GM12878 (cell line): ENCODE results near the gene COQ4. TPM values are rescaled to one million over a fixed set of nuclear protein-coding genes. Genes with fewer than 3 reads are reported as not detected.

Source experiments
- polyA plus RNA-seq, 11 experiments: library from polyadenylated mRNA; depleted of rRNA in 4 of 11; unstranded in 6 of 11; stranded (reverse) in 5 of 11; fragments of >200 nt; fragmentation: Nextera tagmentation in 4 of 11; fragmentation: Illumina TruSeq in 1 of 11; extraction: Ambion mirVana in 4 of 11; extraction: Trizol in 1 of 11; gene quantifications; 1 replicate in 1 of 11; 2 replicates in 10 of 11; pipeline versions ENCODE4 v1.2.1 to v1.2.3, GENCODE V29; 2011 to 2016; ENCODE audit warnings: inconsistent platforms in 2 of 11, missing spikeins in 2 of 11, low read depth in 1 of 11
- total RNA-seq, 4 experiments: library from RNA; depleted of rRNA in 3 of 4; stranded (reverse); fragments of >200 nt in 3 of 4; fragmentation: Illumina TruSeq in 1 of 4; extraction: Trizol in 1 of 4; gene quantifications; 2 replicates each; pipeline versions ENCODE4 v1.2.1 to v1.2.3, GENCODE V29; 2013 to 2021
- TF ChIP-seq, protein P1 (sequence below): IDR thresholded peaks from 2 replicates; pipeline ENCODE4 v1.6.1; 2012; ENCODE audit warnings: improper control_type of control experiment, low read depth, low read length; ENCODE audit not compliant: insufficient replicate concordance
- TF ChIP-seq, protein P2 (sequence below): fragments of 150-350 bp; IDR thresholded peaks from 2 replicates; pipeline ENCODE4 v1.6.1; 2016; ENCODE audit warnings: low read depth, low read length

Gene COQ4
- total and polyA plus RNA-seq, 10 of the 15 experiments (the other 5 are each of a cell fraction or from before 2014, with no cell fraction given) = 3.8 to 64.1 (median 38.6) TPM

DNA sequence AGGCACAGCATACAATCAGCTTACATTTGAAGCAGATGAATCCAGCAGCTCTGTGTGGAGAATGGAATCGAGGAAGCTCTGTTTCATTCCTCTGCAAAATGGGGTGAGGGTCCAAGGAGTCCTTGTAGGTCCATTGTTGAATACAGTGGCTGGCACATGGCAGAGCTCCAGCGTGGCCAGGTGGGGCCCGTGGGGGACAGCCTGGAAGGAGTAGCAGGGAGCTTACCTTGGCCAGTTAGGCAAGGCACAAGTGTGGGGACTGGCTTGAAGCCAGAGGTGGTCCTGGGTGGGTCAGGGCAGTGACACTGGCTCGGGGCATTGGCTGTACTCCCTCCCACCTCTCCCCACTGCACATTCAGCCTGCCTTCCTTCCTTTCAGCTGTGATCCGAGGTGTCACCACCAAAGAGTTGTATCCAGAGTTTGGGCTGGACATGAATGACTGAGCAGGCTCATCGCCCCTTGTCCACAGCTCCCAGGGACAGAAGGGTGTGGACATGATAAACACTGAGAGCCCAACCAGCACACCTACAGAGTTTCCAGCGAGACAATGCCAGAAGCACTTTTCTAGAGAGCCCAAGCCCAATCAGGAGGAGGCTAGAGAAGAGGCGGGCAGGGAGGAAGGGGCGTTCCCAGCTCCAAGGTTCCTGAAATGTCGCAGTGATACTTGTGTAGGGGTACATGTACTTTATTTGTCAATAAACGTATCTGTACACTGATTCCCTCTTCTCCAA lies 34.2 kb upstream of the COQ4 start (continued):
- TF ChIP-seq, protein P1, sequence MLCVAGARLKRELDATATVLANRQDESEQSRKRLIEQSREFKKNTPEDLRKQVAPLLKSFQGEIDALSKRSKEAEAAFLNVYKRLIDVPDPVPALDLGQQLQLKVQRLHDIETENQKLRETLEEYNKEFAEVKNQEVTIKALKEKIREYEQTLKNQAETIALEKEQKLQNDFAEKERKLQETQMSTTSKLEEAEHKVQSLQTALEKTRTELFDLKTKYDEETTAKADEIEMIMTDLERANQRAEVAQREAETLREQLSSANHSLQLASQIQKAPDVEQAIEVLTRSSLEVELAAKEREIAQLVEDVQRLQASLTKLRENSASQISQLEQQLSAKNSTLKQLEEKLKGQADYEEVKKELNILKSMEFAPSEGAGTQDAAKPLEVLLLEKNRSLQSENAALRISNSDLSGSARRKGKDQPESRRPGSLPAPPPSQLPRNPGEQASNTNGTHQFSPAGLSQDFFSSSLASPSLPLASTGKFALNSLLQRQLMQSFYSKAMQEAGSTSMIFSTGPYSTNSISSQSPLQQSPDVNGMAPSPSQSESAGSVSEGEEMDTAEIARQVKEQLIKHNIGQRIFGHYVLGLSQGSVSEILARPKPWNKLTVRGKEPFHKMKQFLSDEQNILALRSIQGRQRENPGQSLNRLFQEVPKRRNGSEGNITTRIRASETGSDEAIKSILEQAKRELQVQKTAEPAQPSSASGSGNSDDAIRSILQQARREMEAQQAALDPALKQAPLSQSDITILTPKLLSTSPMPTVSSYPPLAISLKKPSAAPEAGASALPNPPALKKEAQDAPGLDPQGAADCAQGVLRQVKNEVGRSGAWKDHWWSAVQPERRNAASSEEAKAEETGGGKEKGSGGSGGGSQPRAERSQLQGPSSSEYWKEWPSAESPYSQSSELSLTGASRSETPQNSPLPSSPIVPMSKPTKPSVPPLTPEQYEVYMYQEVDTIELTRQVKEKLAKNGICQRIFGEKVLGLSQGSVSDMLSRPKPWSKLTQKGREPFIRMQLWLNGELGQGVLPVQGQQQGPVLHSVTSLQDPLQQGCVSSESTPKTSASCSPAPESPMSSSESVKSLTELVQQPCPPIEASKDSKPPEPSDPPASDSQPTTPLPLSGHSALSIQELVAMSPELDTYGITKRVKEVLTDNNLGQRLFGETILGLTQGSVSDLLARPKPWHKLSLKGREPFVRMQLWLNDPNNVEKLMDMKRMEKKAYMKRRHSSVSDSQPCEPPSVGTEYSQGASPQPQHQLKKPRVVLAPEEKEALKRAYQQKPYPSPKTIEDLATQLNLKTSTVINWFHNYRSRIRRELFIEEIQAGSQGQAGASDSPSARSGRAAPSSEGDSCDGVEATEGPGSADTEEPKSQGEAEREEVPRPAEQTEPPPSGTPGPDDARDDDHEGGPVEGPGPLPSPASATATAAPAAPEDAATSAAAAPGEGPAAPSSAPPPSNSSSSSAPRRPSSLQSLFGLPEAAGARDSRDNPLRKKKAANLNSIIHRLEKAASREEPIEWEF = no peak
- TF ChIP-seq, protein P2, sequence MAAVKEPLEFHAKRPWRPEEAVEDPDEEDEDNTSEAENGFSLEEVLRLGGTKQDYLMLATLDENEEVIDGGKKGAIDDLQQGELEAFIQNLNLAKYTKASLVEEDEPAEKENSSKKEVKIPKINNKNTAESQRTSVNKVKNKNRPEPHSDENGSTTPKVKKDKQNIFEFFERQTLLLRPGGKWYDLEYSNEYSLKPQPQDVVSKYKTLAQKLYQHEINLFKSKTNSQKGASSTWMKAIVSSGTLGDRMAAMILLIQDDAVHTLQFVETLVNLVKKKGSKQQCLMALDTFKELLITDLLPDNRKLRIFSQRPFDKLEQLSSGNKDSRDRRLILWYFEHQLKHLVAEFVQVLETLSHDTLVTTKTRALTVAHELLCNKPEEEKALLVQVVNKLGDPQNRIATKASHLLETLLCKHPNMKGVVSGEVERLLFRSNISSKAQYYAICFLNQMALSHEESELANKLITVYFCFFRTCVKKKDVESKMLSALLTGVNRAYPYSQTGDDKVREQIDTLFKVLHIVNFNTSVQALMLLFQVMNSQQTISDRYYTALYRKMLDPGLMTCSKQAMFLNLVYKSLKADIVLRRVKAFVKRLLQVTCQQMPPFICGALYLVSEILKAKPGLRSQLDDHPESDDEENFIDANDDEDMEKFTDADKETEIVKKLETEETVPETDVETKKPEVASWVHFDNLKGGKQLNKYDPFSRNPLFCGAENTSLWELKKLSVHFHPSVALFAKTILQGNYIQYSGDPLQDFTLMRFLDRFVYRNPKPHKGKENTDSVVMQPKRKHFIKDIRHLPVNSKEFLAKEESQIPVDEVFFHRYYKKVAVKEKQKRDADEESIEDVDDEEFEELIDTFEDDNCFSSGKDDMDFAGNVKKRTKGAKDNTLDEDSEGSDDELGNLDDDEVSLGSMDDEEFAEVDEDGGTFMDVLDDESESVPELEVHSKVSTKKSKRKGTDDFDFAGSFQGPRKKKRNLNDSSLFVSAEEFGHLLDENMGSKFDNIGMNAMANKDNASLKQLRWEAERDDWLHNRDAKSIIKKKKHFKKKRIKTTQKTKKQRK = no peak
